ENCODE results near the gene ARHGEF1. TPM values are rescaled to one million over a fixed set of nuclear protein-coding genes. Genes with fewer than 3 reads are reported as not detected.

Gene ARHGEF1
- total RNA-seq, 2 donors from 2014 or later, result 89.9 to 116 TPM

DNA sequence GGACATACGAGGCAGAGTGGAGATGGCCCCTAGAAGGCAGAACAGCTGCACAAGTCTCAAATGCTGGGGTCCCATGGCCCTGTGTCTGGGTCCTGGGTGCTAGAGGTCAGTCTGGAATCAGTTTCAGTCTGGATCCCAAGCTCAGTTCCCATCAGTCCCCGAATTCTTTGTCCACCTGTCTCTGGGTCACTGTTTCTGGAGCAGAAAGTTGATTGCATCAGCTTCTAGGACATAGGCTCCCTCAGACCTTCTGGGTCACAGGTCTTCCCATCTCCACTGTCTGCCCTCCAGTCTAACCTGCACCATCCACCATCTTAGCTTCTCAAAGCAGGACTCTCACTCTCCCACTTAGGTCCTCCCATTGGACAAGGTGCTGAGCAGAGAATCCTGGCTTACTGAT is 43.8 kb upstream of the ARHGEF1 start:
- Histone ChIP-seq H3K36me3 (ENCODE audit: control insufficient read depth, insufficient read depth, low read length) (no peaks in the 10 kb centered on the region), H3K4me1 (ENCODE audit: control insufficient read depth, insufficient read depth, low read length) (no peaks in the 10 kb centered on the region), H3K4me3 (ENCODE audit: low read length) (no peak overlapping the region), H3K9ac (ENCODE audit: extremely low read depth, low read length, poor library complexity, severe bottlenecking) (no peak overlapping the region), H3K27ac (ENCODE audit: low read depth, low read length) (no peak overlapping the region), H3K27me3 (ENCODE audit: control insufficient read depth, insufficient read depth, low read length, poor library complexity, severe bottlenecking) (peaks cover 3% of the 10 kb centered on the region), H3K9me3 (ENCODE audit: control insufficient read depth, low read length) (no peaks in the 10 kb centered on the region)
- TF ChIP-seq, protein P1, sequence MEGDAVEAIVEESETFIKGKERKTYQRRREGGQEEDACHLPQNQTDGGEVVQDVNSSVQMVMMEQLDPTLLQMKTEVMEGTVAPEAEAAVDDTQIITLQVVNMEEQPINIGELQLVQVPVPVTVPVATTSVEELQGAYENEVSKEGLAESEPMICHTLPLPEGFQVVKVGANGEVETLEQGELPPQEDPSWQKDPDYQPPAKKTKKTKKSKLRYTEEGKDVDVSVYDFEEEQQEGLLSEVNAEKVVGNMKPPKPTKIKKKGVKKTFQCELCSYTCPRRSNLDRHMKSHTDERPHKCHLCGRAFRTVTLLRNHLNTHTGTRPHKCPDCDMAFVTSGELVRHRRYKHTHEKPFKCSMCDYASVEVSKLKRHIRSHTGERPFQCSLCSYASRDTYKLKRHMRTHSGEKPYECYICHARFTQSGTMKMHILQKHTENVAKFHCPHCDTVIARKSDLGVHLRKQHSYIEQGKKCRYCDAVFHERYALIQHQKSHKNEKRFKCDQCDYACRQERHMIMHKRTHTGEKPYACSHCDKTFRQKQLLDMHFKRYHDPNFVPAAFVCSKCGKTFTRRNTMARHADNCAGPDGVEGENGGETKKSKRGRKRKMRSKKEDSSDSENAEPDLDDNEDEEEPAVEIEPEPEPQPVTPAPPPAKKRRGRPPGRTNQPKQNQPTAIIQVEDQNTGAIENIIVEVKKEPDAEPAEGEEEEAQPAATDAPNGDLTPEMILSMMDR (conservative IDR thresholded peaks at IDR 0.05), result no peak
- Mint-ChIP-seq H3K4me3 (no peak overlapping the region), H3K4me1 (peaks cover 7% of the 10 kb centered on the region), H3K27ac (no peak overlapping the region), H3K9me3 (peaks cover 4% of the 10 kb centered on the region), H3K27me3 (ENCODE audit: insufficient read depth) (peaks cover 35% of the 10 kb centered on the region), H3K36me3 (ENCODE audit: low read depth) (no peaks in the 10 kb centered on the region)
- DNase-seq, result no peak
- 48 to 75% methylated on average over 2 of the region's 2 CpGs for WGBS, 2 experiments (ENCODE audit: insufficient coverage in 1 of 2, insufficient read length in 1 of 2)

GRCh38 chr19:41843371-41843770 is 39.6 kb upstream of the ARHGEF1 start:
- no peak overlapping the region for H3K4me3 Mint-ChIP-seq
- Histone ChIP-seq H3K4me3 (ENCODE audit: low read length) (no peak overlapping the region), H3K4me1 (ENCODE audit: control insufficient read depth, insufficient read depth, low read length) (no peaks in the 10 kb centered on the region), H3K9ac (ENCODE audit: extremely low read depth, low read length, poor library complexity, severe bottlenecking) (no peak overlapping the region), H3K36me3 (ENCODE audit: control insufficient read depth, insufficient read depth, low read length) (no peaks in the 10 kb centered on the region), H3K9me3 (ENCODE audit: control insufficient read depth, low read length) (no peaks in the 10 kb centered on the region), H3K27me3 (ENCODE audit: control insufficient read depth, insufficient read depth, low read length, poor library complexity, severe bottlenecking) (no peaks in the 10 kb centered on the region), H3K27ac (ENCODE audit: low read depth, low read length) (no peak overlapping the region)
- no peaks in the 10 kb centered on the region for H3K4me1 Mint-ChIP-seq
- no peak for DNase-seq
- no peak overlapping the region for H3K27ac Mint-ChIP-seq
- TF ChIP-seq, protein P1 (conservative IDR thresholded peaks at IDR 0.05), result no peak
- H3K27me3 Mint-ChIP-seq (ENCODE audit: insufficient read depth), result peaks cover 30% of the 10 kb centered on the region
- H3K36me3 Mint-ChIP-seq (ENCODE audit: low read depth), result no peaks in the 10 kb centered on the region
- 81 to 82% methylated on average over 3 to 7 of the region's 7 CpGs for WGBS, 2 experiments (ENCODE audit: insufficient coverage in 1 of 2, insufficient read length in 1 of 2)
- peaks cover 6% of the 10 kb centered on the region for H3K9me3 Mint-ChIP-seq

DNA sequence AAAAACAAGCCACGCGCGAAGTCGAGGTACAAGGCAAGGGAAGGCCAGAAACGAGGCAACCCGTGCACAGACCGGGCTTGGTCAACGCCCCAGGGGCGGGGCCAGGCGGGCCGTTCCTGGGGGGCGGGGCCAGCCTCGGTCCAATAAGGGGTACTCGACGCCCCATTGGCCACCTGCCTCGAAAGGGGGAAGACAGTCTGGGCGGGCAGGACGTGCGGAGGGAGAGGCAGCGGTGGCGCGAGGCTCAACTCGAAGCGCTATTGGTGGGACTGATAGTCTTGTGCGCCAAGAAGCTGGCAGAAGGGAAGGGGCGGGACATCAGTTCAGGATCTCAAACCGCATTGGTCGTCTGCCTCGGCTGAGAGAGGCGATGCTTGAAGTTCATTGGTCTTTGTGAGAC is 38.4 kb upstream of the ARHGEF1 start, which contains the start of gene LYPD4:
Gene LYPD4 (minus strand): TSS at position 83 of the 400 bp plus-strand sequence. CDS start 5,398 bp downstream, outside the sequence.
- Mint-ChIP-seq H3K9me3 (peaks cover 6% of the 10 kb centered on the region), H3K36me3 (ENCODE audit: low read depth) (no peaks in the 10 kb centered on the region), H3K27me3 (ENCODE audit: insufficient read depth) (peaks cover 26% of the 10 kb centered on the region), H3K4me1 (no peaks in the 10 kb centered on the region), H3K4me3 (no peak within 1 kb of the TSS), H3K27ac (no peak within 1 kb of the TSS)
- no peaks in the 10 kb centered on the region for H3K27me3 ChIP-seq (ENCODE audit: control insufficient read depth, insufficient read depth, low read length, poor library complexity, severe bottlenecking)
- 86 to 94% methylated on average over 20 to 30 of the region's 30 CpGs for WGBS, 2 experiments (ENCODE audit: insufficient coverage in 1 of 2, insufficient read length in 1 of 2)
- DNase-seq, result peak; percentile 68
- TF ChIP-seq, protein P1 (conservative IDR thresholded peaks at IDR 0.05), result no peak
- no peak within 1 kb of the TSS for H3K4me3 ChIP-seq (ENCODE audit: low read length)
- no peak within 1 kb of the TSS for H3K27ac ChIP-seq (ENCODE audit: low read depth, low read length)
- H3K9ac ChIP-seq (ENCODE audit: extremely low read depth, low read length, poor library complexity, severe bottlenecking), result no peak within 1 kb of the TSS
- no peaks in the 10 kb centered on the region for H3K9me3 ChIP-seq (ENCODE audit: control insufficient read depth, low read length)
- H3K36me3 ChIP-seq (ENCODE audit: control insufficient read depth, insufficient read depth, low read length), result no peaks in the 10 kb centered on the region
- H3K4me1 ChIP-seq (ENCODE audit: control insufficient read depth, insufficient read depth, low read length), result no peaks in the 10 kb centered on the region
